Measurements from ENCODE around the gene BAD.
"Not testable (repeated sequence)": the region's sequence is repeated elsewhere in the genome, so short reads cannot be mapped to it uniquely, and the experiment has no call there.

Gene BAD

DNA sequence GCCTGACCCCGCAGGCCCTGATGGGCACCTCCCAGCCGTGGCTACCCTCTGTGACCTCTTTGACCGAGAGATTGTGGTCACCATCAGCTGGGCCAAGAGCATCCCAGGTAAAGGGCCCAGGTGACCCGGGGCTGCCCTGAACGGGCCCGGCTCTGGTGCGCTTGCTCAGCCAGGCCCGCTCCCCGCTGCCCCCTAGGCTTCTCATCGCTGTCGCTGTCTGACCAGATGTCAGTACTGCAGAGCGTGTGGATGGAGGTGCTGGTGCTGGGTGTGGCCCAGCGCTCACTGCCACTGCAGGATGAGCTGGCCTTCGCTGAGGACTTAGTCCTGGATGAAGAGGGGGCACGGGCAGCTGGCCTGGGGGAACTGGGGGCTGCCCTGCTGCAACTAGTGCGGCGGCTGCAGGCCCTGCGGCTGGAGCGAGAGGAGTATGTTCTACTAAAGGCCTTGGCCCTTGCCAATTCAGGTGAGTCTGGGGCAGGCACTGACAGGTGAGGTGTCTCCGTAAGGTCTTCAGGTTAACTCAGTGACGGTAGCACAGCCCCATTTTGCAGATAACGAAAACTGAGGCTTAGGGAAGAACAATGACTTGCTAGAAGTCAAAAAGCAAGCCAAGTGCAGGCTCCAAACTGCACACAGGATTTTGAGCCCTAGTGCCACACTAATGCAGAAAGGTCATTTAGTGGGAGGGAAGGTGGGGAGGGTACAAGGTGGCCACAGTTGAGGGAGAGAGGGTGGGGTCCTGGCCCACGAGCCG lies 30.5 kb upstream of the BAD start:
- DNase-seq, result no peak

DNA sequence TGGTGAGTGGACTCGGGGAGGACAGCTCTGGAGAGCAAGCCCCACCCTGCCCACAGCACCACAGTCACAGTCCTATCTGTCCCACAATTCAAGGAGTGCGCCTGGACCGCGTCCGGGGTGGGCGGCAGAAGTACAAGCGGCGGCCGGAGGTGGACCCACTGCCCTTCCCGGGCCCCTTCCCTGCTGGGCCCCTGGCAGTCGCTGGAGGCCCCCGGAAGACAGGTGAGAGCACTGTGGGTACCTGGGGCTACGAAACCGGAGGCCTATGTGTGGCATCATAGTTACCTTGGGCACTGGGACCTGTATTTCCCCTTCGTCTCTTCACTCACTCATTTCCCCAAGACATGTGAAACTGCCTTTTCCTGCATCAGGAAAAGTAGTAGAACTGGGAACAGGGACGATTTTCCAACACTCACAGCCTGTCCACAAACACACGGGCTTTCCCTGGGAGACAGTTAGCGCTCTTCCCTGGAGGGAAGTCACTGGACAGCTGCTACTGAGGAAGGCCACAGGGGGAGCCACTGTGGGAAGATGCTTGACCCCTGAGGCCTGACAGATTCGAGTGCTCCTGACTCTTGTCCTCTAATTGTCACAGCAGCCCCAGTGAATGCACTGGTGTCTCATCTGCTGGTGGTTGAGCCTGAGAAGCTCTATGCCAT lies 29.8 kb upstream of the BAD start:
- DNase-seq, result no peak

DNA sequence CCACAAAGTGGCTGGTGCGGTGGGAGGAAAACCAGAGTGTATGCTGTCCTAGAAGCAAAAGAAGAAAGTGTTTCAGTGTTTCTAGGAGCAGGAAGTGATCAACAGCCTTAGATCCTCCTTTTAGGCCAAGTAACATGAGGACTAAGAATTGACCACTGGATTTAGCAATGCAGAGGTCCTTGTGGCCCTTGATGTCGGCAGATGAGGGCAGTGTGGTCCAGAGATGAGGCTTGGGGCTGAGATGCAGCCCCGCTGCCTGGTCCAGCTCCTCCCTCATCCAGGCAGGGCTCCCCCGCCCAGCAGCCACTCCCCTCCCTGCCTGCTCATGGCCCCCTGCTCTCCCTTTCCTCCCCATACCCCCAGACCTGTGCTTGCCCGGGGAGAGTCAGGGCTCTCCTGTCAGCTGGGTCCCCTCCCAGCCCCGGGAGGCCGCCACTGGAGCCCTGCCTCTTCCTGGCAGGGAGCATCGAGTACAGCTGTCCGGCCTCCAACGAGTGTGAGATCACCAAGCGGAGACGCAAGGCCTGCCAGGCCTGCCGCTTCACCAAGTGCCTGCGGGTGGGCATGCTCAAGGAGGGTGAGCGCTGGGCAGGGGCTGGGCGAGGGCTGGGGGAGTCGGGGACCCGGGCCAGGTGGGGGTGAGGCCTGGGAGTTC lies 29.2 kb upstream of the BAD start:
- DNase-seq, result no peak

DNA sequence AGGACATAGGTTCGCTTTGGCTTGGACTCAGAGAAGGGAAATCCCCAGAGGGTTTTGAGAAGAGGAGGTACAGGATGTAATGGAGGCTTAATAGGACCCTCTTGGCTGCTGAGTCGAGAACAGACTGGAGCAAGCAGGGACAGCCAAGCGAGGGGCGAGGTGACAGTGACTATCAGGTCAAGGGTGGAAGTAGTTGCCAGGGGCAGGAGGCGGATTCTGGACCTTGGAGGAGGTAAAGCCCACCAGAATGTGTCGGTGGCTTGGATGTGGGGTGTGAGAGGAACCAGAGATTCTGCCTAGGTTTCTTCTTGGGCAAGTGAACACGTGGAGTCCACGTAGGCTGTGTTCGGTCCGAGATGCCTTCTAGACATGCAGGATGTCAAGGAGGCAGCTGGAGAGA lies 28.5 kb upstream of the BAD start:
- DNase-seq, result no peak

DNA sequence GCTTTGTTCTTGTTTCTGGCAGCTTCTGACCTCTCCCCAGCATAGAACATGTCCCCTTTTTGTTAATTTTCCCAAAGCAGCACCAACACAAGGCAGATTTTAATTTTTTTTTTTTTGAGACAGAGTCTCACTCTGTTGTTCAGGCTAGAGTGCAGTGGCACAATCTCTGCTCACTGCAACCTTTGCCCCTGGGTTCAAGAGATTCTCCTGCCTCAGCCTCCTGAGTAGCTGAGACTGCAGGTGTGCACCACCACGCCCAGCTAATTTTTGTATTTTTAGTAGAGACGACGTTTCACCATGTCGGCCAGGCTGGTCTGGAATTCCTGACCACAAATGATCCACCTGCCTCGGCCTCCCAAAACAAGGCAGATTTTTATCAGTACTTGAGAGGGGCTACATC lies 23.3 kb upstream of the BAD start:
- DNase-seq, result not testable (repeated sequence)

DNA sequence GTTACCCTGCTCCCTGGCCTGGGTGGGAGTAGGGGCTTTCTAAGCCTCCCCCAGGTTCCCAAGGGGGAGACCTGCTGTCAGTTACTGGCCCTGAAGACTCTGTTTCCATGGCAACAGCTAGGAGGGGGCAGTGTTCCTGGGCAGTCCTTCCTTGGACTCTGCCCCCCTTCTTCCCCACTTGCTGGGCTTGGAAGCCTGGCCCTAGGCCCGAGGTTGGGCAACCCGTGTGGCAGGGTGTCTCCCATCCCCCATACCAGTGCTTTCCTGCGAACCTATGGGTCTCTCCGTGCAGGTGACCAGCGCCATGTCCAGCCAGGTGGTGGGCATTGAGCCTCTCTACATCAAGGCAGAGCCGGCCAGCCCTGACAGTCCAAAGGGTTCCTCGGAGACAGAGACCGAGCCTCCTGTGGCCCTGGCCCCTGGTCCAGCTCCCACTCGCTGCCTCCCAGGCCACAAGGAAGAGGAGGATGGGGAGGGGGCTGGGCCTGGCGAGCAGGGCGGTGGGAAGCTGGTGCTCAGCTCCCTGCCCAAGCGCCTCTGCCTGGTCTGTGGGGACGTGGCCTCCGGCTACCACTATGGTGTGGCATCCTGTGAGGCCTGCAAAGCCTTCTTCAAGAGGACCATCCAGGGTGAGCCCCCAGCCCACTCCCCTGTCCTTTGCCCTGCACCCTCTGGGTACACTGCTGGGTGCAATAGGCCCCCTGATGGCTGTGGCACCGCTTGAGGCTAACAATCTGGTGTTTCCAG lies 22.6 kb upstream of the BAD start:
- DNase-seq, result no peak

DNA sequence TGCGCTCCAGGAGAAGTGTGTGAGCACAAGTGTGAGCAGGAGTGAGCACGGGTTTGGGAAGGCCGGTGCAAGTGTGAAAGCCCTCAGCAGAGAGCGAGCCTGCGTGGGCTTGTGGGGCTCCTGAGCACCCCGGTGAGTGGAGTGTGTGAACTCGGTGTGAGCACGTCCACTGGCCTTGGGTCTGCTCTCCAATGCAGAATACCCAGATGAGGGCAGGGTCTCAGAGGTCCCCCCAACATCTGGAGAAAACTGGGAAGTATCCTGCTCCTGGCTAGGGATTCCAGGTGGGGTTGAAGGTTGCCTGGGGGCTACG lies 22.1 kb upstream of the BAD start:
- no peak for DNase-seq

DNA sequence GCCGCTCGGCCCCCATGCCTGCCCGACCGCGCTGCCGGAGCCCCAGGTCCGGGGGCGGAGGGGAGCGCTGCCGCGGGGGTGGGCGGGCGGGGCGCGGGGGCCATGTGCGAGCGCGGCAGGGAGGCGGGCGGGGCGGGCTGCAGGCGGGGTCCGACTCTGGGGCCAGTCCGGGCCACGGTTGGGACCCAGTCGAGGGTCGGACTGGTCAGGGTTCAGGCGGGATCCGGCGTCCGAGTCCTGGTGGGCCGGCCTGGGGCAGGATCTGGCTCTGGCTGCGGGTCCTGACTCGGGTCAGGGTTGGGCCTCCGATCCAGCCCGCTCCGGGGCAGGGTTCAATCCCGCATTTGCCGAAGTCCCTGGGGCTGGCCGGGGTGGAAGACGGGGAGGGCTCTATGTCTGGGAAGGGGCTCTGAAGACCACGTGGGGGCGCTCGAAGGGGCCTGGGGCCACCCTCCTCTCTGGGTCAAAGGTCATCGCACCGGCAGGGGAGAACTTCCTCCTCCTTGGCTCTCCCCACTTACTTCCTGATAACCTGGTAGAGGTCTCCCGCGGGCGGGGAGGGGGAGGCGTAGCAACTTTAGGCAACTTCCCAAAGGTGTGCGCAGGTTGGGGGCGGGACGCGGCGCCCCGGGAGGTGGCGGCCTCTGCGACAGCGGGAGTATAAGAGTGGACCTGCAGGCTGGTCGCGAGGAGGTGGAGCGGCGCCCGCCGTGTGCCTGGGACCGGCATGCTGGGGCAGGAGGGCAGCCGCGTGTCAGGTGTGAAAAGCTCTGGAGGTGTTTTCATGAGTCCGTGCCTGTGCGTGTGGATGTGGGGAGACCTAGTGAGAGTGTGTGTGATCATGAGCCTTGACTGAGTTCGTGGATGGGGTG lies 21.5 kb upstream of the BAD start:
- peak; percentile 35 for DNase-seq

DNA sequence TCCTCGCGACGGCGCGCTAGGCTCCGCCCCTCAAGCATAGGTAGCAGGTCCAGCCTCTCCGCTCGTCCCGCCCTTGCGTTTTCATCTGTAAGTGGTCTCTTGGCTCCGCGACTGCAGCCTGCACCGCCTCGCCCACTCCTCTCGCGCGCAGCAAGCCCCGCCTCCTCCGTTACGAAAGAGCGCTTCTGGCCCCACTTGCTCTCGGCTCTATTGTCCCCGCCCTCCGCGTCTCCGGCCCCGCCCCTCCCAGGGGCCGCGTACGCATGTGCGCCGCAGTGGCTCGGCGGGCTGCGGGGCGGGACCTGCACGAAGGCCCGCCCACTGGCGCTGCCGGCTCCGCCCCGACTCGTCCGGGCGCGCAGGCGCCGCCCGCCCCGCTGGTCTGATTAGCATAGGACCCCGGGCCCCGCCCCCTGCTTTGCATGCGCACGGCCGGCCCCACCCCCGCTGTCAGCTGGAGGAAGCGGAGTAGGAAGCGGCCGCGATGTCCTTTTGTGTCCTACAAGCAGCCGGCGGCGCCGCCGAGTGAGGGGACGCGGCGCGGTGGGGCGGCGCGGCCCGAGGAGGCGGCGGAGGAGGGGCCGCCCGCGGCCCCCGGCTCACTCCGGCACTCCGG lies 20.7 kb upstream of the BAD start, which contains the start of gene ESRRA:
TSS of gene ESRRA (plus strand) at position 450 of the 616 bp plus-strand sequence. CDS start 1,656 bp downstream, outside the sequence.
- peak; percentile 97 for DNase-seq

DNA sequence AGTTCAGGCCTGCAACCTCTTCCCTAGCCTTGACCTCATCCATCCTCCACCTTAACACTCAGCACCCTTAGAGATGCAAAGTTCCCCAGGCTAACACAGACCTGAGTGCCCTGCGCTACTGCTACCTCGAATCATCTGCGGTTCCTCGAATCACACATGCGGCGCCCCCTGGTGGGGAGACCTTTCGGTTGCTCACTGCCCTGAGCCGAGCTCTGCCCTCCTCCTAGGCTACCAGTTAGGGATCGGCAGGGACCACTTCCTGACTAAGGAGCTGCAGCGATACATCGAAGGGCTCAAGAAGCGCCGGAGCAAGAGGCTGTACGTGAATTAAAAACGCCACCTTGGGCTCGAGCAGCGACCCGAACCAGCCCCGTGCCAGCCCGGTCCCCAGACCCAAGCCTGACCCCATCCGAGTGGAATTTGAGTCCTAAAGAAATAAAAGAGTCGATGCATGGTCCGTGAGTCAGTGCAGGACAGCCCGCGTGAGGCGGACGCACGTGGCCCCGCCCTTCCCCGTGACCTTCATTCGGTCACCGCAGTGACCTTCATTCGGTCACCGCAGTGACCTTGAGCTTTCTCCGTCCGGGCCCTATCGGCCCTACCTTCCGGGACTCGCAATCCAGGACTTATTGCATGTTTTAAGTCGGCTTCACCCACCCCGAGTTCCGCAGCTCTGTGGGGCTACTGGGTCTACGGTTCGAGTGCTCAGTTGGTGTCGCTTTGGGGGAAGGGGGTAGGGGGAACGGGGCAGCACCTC lies 20.0 kb upstream of the BAD start:
- DNase-seq, result peak; percentile 86

DNA sequence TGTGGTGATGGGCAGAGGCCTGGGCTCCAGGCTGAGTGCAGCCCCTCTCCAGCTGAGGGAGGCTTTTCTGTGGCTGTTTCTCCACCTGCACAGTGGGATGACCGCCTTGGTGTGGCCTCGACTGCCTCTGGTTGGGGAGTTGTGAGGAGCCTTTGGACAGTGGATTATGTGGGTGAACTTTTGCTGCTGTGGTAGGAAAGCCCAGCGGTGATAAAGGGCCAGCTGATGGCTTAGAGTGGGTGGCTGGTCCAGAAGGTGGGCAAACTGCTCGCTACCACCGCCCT lies 19.5 kb upstream of the BAD start:
- no peak for DNase-seq

DNA sequence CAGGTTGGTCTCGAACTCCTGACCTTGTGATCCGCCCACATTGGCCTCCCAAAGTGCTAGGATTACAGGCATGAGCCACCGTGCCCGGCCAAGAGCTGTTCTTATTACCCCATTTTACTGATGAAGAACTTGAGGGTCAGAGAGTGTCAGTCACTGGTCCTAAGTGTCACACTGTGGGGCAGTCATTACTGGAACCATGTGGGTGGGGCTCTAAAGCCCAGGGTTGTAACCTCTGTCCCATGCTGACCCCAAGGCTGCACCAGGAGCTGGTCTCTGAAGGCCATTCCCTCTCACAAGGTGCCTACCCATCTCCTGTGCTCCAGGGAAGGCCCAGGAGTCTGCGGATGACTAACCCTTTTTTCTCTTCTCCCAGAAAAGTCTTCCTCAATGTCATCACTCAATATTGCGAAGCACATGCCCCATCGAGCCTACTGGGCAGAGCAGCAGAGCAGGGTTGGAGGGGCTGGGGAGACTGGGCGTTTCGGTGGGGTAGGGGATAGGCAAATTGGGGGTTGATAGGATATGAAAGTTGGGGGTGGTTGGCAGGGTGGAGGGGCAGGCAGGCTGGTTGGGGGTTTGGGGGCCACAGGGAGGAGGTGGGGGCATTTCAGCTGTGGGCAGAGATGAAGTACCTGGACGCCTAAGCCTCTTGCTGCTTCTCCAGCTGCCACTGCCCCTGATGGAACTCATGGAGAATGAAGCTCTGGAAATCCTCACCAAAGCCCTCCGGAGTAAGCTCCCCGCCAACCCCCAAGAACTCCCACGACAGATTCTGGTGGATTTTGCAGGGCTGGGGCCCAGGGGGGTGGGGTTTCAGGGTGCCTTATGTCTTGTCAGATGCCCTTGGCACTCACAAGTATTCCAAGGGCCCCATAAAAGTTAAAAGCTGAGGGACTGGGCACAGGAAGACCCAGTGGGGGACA lies 18.9 kb upstream of the BAD start:
- no peak for DNase-seq

DNA sequence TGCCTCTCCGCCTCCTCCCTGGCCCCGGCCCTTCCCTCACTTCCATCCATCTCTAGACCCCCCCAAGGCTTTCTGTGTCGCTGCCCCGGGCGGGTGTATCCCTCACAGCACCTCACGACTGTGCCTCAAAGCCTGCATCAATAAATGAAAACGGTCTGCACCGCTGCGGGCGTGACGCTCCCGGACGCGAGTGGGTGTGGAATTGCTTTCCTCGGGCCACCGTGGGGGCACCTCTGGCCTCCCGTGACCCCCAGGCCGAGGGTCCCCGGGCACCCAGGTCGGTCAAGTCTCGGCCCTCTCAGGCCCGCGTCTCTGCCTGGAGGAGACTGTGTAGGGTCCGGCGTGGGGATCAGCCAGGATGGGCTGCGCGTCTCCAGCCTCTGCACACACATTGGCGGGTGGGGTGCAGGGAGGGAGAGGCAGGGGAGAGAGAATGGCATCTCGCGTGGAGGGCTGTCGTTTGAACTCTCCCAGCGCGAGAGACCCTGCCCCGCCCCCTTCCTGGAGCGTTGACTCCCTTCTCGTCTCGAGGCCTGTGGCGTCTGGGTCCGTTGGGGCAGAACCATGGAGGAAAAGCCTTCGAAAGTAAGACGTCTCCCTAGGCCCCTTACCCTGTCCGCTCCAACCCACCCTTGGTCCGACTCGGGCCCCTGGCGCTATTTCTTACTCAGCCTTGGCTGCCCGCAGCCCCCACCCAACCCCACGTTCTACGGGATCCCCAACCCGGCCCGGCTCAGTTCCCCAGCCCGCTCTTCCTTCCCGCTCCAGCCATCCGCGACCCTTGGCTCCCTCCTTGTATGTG lies 15.6 kb upstream of the BAD start, which contains the start of gene CATSPERZ:
TSS of gene CATSPERZ (plus strand) at position 512 of the 802 bp plus-strand sequence. CDS start at position 565, 53 bp downstream.
- DNase-seq, result no peak

DNA sequence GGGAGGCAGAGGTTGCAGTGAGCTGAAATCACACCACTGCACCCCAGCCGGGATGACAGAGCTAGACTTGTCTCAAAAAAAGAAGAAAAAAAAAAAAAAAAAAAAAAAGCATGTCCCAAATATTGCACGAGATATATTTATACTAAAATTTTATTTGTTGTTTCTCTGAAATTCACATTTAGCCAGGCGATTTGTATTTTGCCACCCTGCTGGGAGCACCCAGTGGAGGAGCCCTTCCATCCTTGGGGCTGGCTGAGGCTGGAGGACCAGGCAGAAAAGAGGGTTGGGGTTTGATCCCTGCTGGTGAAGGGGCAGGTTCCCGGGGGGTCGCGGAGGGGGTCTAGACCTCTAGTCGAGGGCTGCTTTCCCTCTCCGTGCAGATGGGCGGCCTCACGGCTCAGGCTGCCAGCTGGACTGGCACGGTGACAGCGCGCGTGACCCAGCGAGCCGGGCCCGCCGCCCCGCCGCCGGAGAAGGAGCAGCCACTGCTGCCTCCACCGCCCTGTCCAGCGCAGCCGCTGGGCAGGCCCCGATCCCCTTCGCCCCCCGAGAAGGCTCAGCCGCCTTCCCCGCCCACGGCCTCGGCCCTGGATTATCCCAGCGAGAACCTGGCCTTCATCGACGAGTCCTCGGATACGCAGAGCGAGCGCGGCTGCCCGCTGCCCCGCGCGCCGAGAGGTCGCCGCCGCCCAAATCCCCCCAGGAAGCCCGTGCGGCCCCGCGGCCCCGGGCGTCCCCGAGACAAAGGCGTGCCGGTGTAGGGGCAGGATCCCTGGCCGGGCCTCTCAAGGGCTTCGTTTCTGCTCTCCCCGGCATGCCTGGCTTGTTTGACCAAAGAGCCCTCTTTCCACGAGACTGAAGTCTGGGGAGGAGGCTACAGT lies 14.7 kb upstream of the BAD start:
- no peak for DNase-seq

DNA sequence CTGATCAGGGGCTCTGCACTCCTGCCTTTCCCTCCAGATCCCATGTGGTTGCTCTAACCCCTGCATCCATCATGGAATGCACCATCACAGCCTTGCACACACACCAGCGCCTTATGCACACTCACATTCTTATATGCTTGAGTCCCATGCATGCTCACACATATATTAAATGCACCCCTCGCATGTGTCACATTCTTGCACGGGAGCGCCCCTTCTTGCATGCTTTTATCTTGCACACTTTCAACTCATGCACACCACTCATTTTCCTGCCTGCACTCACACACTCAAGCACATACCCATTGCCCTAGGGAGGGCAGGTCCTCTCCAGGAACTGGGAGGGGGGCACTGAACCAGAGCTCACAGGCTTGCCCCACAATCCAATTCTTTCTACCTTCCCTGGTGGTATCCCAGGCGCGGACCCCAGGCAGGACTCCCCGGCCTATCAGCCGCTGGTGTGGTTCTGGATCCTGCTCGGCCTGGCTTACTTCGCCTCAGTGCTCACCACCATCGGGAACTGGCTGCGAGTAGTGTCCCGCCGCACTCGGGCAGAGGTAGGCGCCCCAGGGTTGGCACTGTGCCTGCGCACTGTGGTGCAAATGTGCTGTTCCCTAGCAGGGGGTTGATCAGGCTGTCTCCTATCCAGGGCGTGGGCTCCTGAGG lies 13.4 kb upstream of the BAD start:
- DNase-seq, result no peak

DNA sequence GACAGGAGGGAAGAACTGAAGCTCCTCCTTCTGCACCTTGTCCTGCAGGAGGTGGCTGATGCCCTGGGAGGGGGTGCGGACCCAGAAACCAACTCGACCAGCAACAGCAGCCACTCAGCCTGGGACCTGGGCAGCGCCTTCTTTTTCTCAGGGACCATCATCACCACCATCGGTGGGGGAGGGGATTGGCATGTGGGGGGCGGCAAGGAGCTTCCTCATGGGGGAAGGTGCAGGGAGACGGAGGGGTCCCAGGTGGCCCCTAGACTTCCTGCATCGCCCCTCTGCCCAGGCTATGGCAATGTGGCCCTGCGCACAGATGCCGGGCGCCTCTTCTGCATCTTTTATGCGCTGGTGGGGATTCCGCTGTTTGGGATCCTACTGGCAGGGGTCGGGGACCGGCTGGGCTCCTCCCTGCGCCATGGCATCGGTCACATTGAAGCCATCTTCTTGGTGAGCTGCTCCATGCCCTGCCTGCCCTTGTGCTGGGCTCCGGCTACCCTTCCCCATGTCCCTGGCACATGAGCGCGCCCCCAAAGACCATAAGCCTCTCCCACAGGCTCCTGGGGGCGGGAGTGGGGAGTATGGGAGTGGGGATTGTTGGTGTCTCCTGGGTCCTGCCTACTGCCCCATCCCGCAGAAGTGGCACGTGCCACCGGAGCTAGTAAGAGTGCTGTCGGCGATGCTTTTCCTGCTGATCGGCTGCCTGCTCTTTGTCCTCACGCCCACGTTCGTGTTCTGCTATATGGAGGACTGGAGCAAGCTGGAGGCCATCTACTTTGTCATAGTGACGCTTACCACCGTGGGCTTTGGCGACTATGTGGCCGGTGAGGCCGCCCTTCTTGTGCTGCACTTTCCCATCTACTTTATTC lies 12.6 kb upstream of the BAD start:
- DNase-seq, result no peak

DNA sequence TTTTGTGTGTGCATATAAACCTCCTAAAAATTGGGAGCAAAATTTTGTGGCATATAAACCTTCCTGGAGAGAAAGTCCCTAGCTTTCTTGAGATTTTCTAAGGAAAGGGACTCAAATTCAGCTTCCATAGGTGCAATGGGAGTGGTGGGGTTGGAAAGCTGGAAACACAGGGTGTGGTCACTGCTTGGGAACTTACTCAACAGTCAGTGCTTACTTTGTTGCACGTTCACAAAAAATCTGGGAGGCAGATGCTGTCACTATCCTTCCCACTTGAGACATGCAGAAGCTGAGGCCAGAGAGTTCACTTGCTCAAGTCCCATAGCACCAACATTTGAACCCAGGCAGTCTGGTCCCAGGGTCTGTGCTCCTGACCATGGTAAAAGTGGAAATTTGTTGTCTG lies 11.8 kb upstream of the BAD start:
- no peak for DNase-seq

Data from NCI-H510A (cell line).